ENCODE measurements around the gene EDAR.

DNA sequence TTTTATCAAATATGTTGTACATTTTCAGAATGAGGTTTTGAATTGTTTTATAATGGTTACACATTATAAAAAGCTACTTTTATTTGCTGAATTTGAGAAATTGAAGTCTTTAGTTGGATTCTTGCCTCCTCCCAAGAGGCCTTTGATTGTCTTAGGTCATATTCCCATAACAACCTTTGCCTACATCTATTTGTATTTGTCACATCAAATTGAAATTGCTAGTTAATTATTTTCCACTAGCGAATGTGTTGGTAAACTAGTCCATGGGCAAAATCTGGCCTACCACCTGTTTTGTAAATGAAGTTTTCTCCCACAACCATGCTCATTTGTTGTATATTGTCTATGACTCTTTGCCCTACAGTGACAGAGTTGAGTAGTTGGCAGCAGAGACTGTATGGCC is 142.0 kb downstream of the EDAR start:
- no peak for TF ChIP-seq CTCF (conservative IDR thresholded peaks at IDR 0.05 in 1 of 2, IDR thresholded peaks at IDR 0.05 in 1 of 2; ENCODE audit: extremely low read depth in 1 of 2, insufficient read depth in 1 of 2, low read depth in 1 of 2, low read length in 2 of 2)
- no peak for TF ChIP-seq EZH2 (IDR thresholded peaks at IDR 0.05; ENCODE audit: borderline replicate concordance, low read length)
